Activated CD4-positive, alpha-beta T cell treated with anti-CD3 and anti-CD28 coated beads for 1 hour (primary cell): ENCODE data around the gene LDLRAP1.
A peak's percentile ranks its signal among the peaks of the same experiment; 100 is the strongest.

Experiments used
- DNase-seq: peaks from one replicate; pipeline ENCODE4 v3.0.0-alpha.2; 2020

LDLRAP1 gene

GRCh38 chr1:25610822-25611630 lies 67.6 kb downstream of the LDLRAP1 start:
- DNase-seq = no peak

- DNase-seq = no peak
Measured at GRCh38 chr1:25611843-25612242, 68.4 kb downstream of the LDLRAP1 start.

- DNase-seq = no peak
Measured at GRCh38 chr1:25612421-25612820, 69.0 kb downstream of the LDLRAP1 start.

GRCh38 chr1:25613091-25613490 lies 69.7 kb downstream of the LDLRAP1 start:
- no peak for DNase-seq

- no peak for DNase-seq
Measured at GRCh38 chr1:25614501-25615171, 71.2 kb downstream of the LDLRAP1 start.

GRCh38 chr1:25615172-25615541 lies 71.8 kb downstream of the LDLRAP1 start:
- no peak for DNase-seq

GRCh38 chr1:25615563-25616094 lies 72.2 kb downstream of the LDLRAP1 start:
- no peak for DNase-seq

GRCh38 chr1:25616095-25616986 lies 72.9 kb downstream of the LDLRAP1 start, which contains the start of gene MAN1C1:
MAN1C1 (plus strand) TSS chr1:25616791; CDS start chr1:25617798, 1,007 bp downstream.
- DNase-seq = peak; percentile 76

- DNase-seq = peak; percentile 18
Measured at GRCh38 chr1:25616987-25617624, 73.7 kb downstream of the LDLRAP1 start.

GRCh38 chr1:25617625-25618432 lies 74.4 kb downstream of the LDLRAP1 start:
- DNase-seq = no peak

GRCh38 chr1:25618433-25618808 lies 75.0 kb downstream of the LDLRAP1 start:
- DNase-seq = no peak
